WTC11 (cell line): ENCODE results near the gene CHST15. TPM values are rescaled to one million over a fixed set of nuclear protein-coding genes. Genes with fewer than 3 reads are reported as not detected.

Experiments used
- ATAC-seq: fragments of 200-7000 bp; cut with Tn5 transposase; 2 replicates; pipeline ENCODE4 v1.10.0; 2021; ENCODE audit warnings: mild to moderate bottlenecking, moderate library complexity
- CTCF ChIA-PET: fragments of 300-600 bp; sonication (Branson Sonifier 250); formaldehyde crosslinking; loops from one replicate; lab custom pipeline; 2021; ENCODE audit warnings: antibody characterized with exemption; lab: Charles Lee
- POLR2A ChIA-PET: fragments of 350-600 bp; sonication (Branson Sonifier 250); formaldehyde crosslinking; loops from one replicate; lab custom pipeline; 2021; ENCODE audit warnings: antibody characterized with exemption; lab: Charles Lee
- DNase-seq: peaks from one replicate; pipeline ENCODE4 v3.0.0; 2021; ENCODE audit warnings: low spot score
- H3K27ac Mint-ChIP-seq: 2 replicates; pipeline ENCODE4 v1.8.0; 2021; ENCODE audit warnings: mixed read lengths
- H3K27me3 Mint-ChIP-seq: 2 replicates; pipeline ENCODE4 v1.8.0; 2021; ENCODE audit warnings: low read depth, mild to moderate bottlenecking, moderate library complexity, mixed read lengths
- H3K36me3 Mint-ChIP-seq: 2 replicates; pipeline ENCODE4 v1.8.0; 2021; ENCODE audit warnings: mixed read lengths
- H3K4me1 Mint-ChIP-seq: 2 replicates; pipeline ENCODE4 v1.8.0; 2022; ENCODE audit warnings: mixed read lengths
- H3K4me3 Mint-ChIP-seq: 2 replicates; pipeline ENCODE4 v1.8.0; 2021; ENCODE audit warnings: mild to moderate bottlenecking, moderate library complexity, mixed read lengths
- H3K9me3 Mint-ChIP-seq: 2 replicates; pipeline ENCODE4 v1.8.0; 2021; ENCODE audit warnings: mixed read lengths
- ATF2 ChIP-seq: sonication (generic); formaldehyde crosslinking; IDR thresholded peaks from 2 replicates; pipeline ENCODE4 v1.8.1; 2022; ENCODE audit warnings: low read depth, missing genetic modification reagents, borderline replicate concordance
- ATF3 ChIP-seq: sonication (generic); formaldehyde crosslinking; conservative IDR thresholded peaks from 2 replicates; pipeline ENCODE4 v1.8.1; 2022; ENCODE audit warnings: mild to moderate bottlenecking, missing genetic modification reagents
- CBFB ChIP-seq: sonication (generic); formaldehyde crosslinking; IDR thresholded peaks from 2 replicates; pipeline ENCODE4 v1.8.1; 2022; ENCODE audit warnings: mild to moderate bottlenecking, low read depth, missing genetic modification reagents
- FOXJ3 ChIP-seq: sonication (generic); formaldehyde crosslinking; IDR thresholded peaks from 2 replicates; pipeline ENCODE4 v1.9.0; 2021; ENCODE audit warnings: missing genetic modification reagents, mild to moderate bottlenecking, borderline replicate concordance
- GABPB1 ChIP-seq: sonication (generic); formaldehyde crosslinking; IDR thresholded peaks from 2 replicates; pipeline ENCODE4 v1.8.1; 2023; ENCODE audit warnings: mild to moderate bottlenecking, missing genetic modification reagents
- IRF2 ChIP-seq: sonication (generic); formaldehyde crosslinking; IDR thresholded peaks from 2 replicates; pipeline ENCODE4 v1.8.0; 2022; ENCODE audit warnings: low read depth, missing genetic modification reagents, borderline replicate concordance
- MAX ChIP-seq: sonication (generic); formaldehyde crosslinking; IDR thresholded peaks from 2 replicates; pipeline ENCODE4 v1.8.0; 2022; ENCODE audit warnings: mild to moderate bottlenecking, missing genetic modification reagents
- MXD4 ChIP-seq: fragments of 250-450 bp; sonication (Bioruptor Pico); IDR thresholded peaks from 2 replicates; pipeline ENCODE4 v1.8.0; 2021; ENCODE audit warnings: mild to moderate bottlenecking, moderate library complexity, borderline replicate concordance
- NFYB ChIP-seq: sonication (generic); formaldehyde crosslinking; conservative IDR thresholded peaks from 2 replicates; pipeline ENCODE4 v1.8.0; 2022; ENCODE audit warnings: low read depth, missing genetic modification reagents
- PRDM15 ChIP-seq: sonication (generic); formaldehyde crosslinking; IDR thresholded peaks from 2 replicates; pipeline ENCODE4 v1.8.0; 2022; ENCODE audit warnings: missing genetic modification reagents
- RELA ChIP-seq: sonication (generic); formaldehyde crosslinking; IDR thresholded peaks from 2 replicates; pipeline ENCODE4 v1.8.1; 2022; ENCODE audit warnings: missing genetic modification reagents, mild to moderate bottlenecking, borderline replicate concordance
- SOX15 ChIP-seq: fragments of 250-450 bp; sonication (Bioruptor Pico); IDR thresholded peaks from 2 replicates; pipeline ENCODE4 v1.9.0; 2021; ENCODE audit warnings: mild to moderate bottlenecking
- SP1 ChIP-seq: sonication (generic); formaldehyde crosslinking; conservative IDR thresholded peaks from 2 replicates; pipeline ENCODE4 v1.8.1; 2022; ENCODE audit warnings: missing genetic modification reagents
- ZNF281 ChIP-seq: sonication (generic); formaldehyde crosslinking; IDR thresholded peaks from 2 replicates; pipeline ENCODE4 v1.8.0; 2023; ENCODE audit warnings: mild to moderate bottlenecking, missing genetic modification reagents
- ZNF532 ChIP-seq: fragments of 250-450 bp; sonication (Bioruptor Pico); IDR thresholded peaks from 2 replicates; pipeline ENCODE4 v1.9.0; 2021; ENCODE audit warnings: mild to moderate bottlenecking, borderline replicate concordance
- total RNA-seq: library from RNA; stranded (reverse); gene quantifications from 3 replicates; pipeline ENCODE4 v1.2.3, GENCODE V29; 2021

CHST15 gene
- total RNA-seq, 1 experiment from 2014 or later = 10.7 TPM

GRCh38 chr10:124105594-124105993, 12.2 kb upstream of the CHST15 start:
- Mint-ChIP-seq H3K9me3 (peaks cover 7% of the 10 kb centered on the region), H3K27ac (no peak overlapping the region), H3K27me3 (no peaks in the 10 kb centered on the region; the same call in none of the 2 replicates), H3K4me3 (no peak overlapping the region)
- ChIA-PET CTCF (interaction anchor here (1.5 to 3.2 kb wide), 2 partner anchors 20 to 111 kb away, joined by 3 to 14 read pairs; no protein-coding TSS in a partner anchor), POLR2A (no interaction called here)
- TF ChIP-seq ATF2 (no peak), FOXJ3 (CRISPR knock-in tag) (no peak), RELA (CRISPR knock-in tag) (no peak), MAX (CRISPR knock-in tag) (no peak), IRF2 (CRISPR knock-in tag) (no peak), ZNF281 (no peak), PRDM15 (CRISPR knock-in tag) (no peak), NFYB (CRISPR knock-in tag) (no peak), SOX15 (CRISPR knock-in tag) (no peak), GABPB1 (CRISPR knock-in tag) (no peak), ATF3 (CRISPR knock-in tag) (no peak), SP1 (no peak)
- TF ChIP-seq, all 79 proteins: peak for 0
- Mint-ChIP-seq H3K4me1 (peaks cover 10% of the 10 kb centered on the region), H3K36me3 (0 out of 2 replicates have a peak, but pooled peaks cover 1% of the 10 kb centered on the region)
- DNase-seq (no peak), ATAC-seq (no peak)

- DNase-seq = no peak
- H3K27ac Mint-ChIP-seq = no peak overlapping the region
- TF ChIP-seq CBFB (CRISPR knock-in tag) (no peak), ZNF532 (CRISPR knock-in tag) (no peak), MXD4 (CRISPR knock-in tag) (no peak)
- TF ChIP-seq, all 79 proteins: peak for 0
- Mint-ChIP-seq H3K36me3 (0 out of 2 replicates have a peak, but pooled peaks cover 2% of the 10 kb centered on the region), H3K4me1 (peaks cover 10% of the 10 kb centered on the region), H3K4me3 (no peak overlapping the region), H3K9me3 (peaks cover 12% of the 10 kb centered on the region), H3K27me3 (no peaks in the 10 kb centered on the region; the same call in none of the 2 replicates)
- CTCF ChIA-PET = interaction anchor here (1.5 to 3.2 kb wide), 2 partner anchors 21 to 111 kb away, joined by 3 to 14 read pairs; no protein-coding TSS in a partner anchor
- ATAC-seq = no peak
- POLR2A ChIA-PET = no interaction called here
Observed at GRCh38 chr10:124105045-124105444, 11.6 kb upstream of the CHST15 start.
